ENCODE data around the gene ZNF785. TPM values are rescaled to one million over a fixed set of nuclear protein-coding genes. Genes with fewer than 3 reads are reported as not detected.
A peak's percentile ranks its signal among the peaks of the same experiment; 100 is the strongest.

The ZNF785 gene
- total and polyA plus RNA-seq, 2 of the 13 experiments (the other 11 are each of a cell fraction or from before 2014, with no cell fraction given): 0.01 TPM; not detected in 1

DNA sequence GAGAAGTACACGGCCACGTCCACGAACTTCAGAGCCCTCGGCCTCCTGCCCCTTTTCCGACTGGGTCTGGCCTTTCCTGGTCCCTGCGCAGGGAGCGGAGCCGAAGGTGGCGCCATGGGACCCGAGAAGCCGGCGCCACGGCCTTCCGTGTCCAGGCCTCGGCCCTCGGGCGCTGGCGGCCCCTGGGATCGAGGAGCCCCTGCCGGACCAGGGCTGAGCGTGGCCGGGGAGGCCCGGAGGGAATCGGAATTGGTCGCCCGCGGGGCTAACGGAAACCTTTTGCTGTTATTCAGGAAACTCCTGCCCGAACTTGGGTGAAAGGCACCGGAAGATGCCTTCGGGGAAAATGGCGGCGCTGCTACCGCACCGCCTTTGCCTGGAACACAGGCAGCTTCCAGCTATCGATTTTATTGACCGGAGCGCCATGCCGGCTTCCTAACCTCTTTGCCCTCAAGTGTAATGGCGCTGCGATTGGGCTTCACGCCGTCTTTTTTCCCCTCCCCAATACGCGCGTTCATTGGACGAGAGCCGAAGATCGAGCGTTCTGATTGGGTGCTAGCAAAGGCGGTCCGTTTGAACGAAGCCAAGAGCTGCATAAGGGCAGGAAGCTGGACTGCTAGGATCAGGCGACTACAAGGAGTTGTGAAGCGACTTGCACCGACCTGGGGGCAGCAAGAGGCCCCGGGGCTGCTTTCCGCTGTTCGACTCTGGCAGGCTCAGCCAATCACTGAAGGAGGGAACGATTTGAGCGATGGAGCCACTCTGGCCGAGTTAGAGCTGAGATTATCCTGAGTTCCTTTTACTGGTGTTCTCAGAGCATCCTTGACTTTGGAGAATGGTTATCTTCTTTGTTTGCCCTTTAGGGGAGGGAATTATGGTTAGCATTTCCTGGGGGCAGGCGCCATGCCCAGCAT is 24.7 kb upstream of the ZNF785 start, which contains the start of gene ZNF689 (continued):
- TF ChIP-seq, protein P1, sequence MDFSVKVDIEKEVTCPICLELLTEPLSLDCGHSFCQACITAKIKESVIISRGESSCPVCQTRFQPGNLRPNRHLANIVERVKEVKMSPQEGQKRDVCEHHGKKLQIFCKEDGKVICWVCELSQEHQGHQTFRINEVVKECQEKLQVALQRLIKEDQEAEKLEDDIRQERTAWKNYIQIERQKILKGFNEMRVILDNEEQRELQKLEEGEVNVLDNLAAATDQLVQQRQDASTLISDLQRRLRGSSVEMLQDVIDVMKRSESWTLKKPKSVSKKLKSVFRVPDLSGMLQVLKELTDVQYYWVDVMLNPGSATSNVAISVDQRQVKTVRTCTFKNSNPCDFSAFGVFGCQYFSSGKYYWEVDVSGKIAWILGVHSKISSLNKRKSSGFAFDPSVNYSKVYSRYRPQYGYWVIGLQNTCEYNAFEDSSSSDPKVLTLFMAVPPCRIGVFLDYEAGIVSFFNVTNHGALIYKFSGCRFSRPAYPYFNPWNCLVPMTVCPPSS (IDR thresholded peaks at IDR 0.05): no peak
- peak; percentile 79 for TF ChIP-seq CHD2 (IDR thresholded peaks at IDR 0.05; ENCODE audit: low read depth, low read length)
- TF ChIP-seq, protein P2, sequence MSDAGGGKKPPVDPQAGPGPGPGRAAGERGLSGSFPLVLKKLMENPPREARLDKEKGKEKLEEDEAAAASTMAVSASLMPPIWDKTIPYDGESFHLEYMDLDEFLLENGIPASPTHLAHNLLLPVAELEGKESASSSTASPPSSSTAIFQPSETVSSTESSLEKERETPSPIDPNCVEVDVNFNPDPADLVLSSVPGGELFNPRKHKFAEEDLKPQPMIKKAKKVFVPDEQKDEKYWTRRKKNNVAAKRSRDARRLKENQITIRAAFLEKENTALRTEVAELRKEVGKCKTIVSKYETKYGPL (CRISPR knock-in tag; IDR thresholded peaks at IDR 0.05): peak; percentile 83; the same call in 1 of the 2 replicates
- peak; percentile 91 for TF ChIP-seq GABPB1 (CRISPR knock-in tag; IDR thresholded peaks at IDR 0.05)
- TF ChIP-seq FOXM1 (CRISPR knock-in tag; IDR thresholded peaks at IDR 0.05): no peak
- peak; percentile 97 for TF ChIP-seq SRSF1 (optimal IDR thresholded peaks at IDR 0.05; ENCODE audit: low read depth, low read length)
- TF ChIP-seq ZSCAN30 (CRISPR knock-in tag; IDR thresholded peaks at IDR 0.05): peak; percentile 99
- TF ChIP-seq HMG20A (CRISPR knock-in tag; IDR thresholded peaks at IDR 0.05; ENCODE audit: borderline replicate concordance): peak; percentile 73
- TF ChIP-seq POGZ (CRISPR knock-in tag; IDR thresholded peaks at IDR 0.05): peak; percentile 84
- TF ChIP-seq ONECUT2 (CRISPR knock-in tag; IDR thresholded peaks at IDR 0.05): peak; percentile 100
- TF ChIP-seq ZNF329 (CRISPR knock-in tag; IDR thresholded peaks at IDR 0.05; ENCODE audit: low read depth): peak; percentile 25; the same call in 1 of the 2 replicates
- TF ChIP-seq RARG (CRISPR knock-in tag; IDR thresholded peaks at IDR 0.05; ENCODE audit: low read depth): 0 out of 2 replicates have a peak, but pooled peaks have one; percentile 74
- TF ChIP-seq DDIT3 (CRISPR knock-in tag; IDR thresholded peaks at IDR 0.05): no peak
- TF ChIP-seq ZIK1 (CRISPR knock-in tag; IDR thresholded peaks at IDR 0.05; ENCODE audit: borderline replicate concordance, low read depth): peak; percentile 49; the same call in 1 of the 2 replicates
- peak; percentile 68; the same call in 1 of the 2 replicates for TF ChIP-seq ZFP41 (CRISPR knock-in tag; IDR thresholded peaks at IDR 0.05; ENCODE audit: borderline replicate concordance)
- peak; percentile 27; the same call in 1 of the 2 replicates for TF ChIP-seq GMEB2 (CRISPR knock-in tag; IDR thresholded peaks at IDR 0.05; ENCODE audit: low read depth)
- peak; percentile 95 for TF ChIP-seq HCFC1 (IDR thresholded peaks at IDR 0.05; ENCODE audit: low read depth, low read length)
- no peak for TF ChIP-seq ZNF562 (CRISPR knock-in tag; IDR thresholded peaks at IDR 0.05; ENCODE audit: borderline replicate concordance)
- TF ChIP-seq ZBTB3 (CRISPR knock-in tag; IDR thresholded peaks at IDR 0.05; ENCODE audit: borderline replicate concordance, low read depth): peak; percentile 90
- no peak for TF ChIP-seq SOX13 (IDR thresholded peaks at IDR 0.05)
- TF ChIP-seq SOX13 (CRISPR knock-in tag; conservative IDR thresholded peaks at IDR 0.05 in 1 of 2, IDR thresholded peaks at IDR 0.05 in 1 of 2): peak in 1 of 2 experiments; percentile 22; a peak in 2 of 4 replicates
- TF ChIP-seq ZNF362 (CRISPR knock-in tag; IDR thresholded peaks at IDR 0.05; ENCODE audit: borderline replicate concordance): peak; percentile 95
- TF ChIP-seq ZNF317 (CRISPR knock-in tag; IDR thresholded peaks at IDR 0.05): peak; percentile 91; the same call in 1 of the 2 replicates
- TF ChIP-seq NONO (IDR thresholded peaks at IDR 0.05): no peak
- TF ChIP-seq NONO (CRISPR knock-in tag; conservative IDR thresholded peaks at IDR 0.05): peak; percentile 94
